Transverse colon (tissue), 4 donors: ENCODE measurements around the gene OTUD7B.

Experiments used
- CTCF ChIP-seq, 5 experiments: fragments of 200-600 bp in 3 of 5; fragments of 450-650 bp in 2 of 5; sonication (generic) in 3 of 5; IDR thresholded peaks; 1 replicate in 2 of 5; 2 replicates in 3 of 5; pipeline ENCODE4 v1.5.1; 2016 to 2017; ENCODE audit warnings: antibody characterized with exemption in 5 of 5, inconsistent platforms in 3 of 5, mild to moderate bottlenecking in 2 of 5, moderate library complexity in 1 of 5
- POLR2AphosphoS5 ChIP-seq, 3 donors: sonication (generic); formaldehyde crosslinking; IDR thresholded peaks; one replicate each; pipeline ENCODE4 v1.6.1; 2016; ENCODE audit warnings: antibody characterized with exemption in 3 of 3

GRCh38 chr1:149979972-149980540, 30.5 kb downstream of the OTUD7B start:
- TF ChIP-seq CTCF (IDR thresholded peaks at IDR 0.05) (no peak), POLR2AphosphoS5 (IDR thresholded peaks at IDR 0.05) (no peak)
